GM18951 (cell line): ENCODE data around the gene DAO.

Experiments
- POLR2A ChIP-seq: IDR thresholded peaks from 4 replicates; pipeline ENCODE4 v1.6.1; 2011; ENCODE audit warnings: mild to moderate bottlenecking; ENCODE audit not compliant: insufficient read length, insufficient read depth; ENCODE audit errors: extremely low read depth
- in situ Hi-C: fragments of 300-500 bp; cut with MboI; formaldehyde crosslinking; loops from one replicate; pipeline ENCODE4 v1.12.0; 2022; ENCODE audit warnings: low sequenced_read_pairs, mixed read lengths, inconsistent platforms; ENCODE audit not compliant: unreplicated experiment

DAO gene

DNA sequence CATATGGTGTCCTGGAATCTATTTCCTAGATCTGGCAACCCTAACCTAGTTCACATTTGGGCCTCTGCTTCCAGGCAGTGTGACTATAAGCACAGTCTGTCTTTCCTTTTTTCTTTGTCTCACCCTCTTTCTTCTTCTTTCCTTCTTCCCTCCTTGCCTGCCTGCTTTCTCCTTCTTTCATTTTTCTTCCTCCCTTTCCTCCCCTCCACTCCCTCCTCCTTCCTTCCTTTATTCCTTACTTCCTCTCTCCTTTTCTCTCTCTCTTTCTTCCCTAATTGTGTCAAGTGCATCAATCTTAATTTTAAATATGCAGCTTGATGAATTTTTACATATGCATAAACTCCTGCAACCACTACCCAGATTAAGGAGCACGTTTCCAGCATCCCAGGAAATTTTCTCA, 4.6 kb upstream of the DAO start:
- in situ Hi-C loops, result no loop called here
- TF ChIP-seq POLR2A, result no peak

DNA sequence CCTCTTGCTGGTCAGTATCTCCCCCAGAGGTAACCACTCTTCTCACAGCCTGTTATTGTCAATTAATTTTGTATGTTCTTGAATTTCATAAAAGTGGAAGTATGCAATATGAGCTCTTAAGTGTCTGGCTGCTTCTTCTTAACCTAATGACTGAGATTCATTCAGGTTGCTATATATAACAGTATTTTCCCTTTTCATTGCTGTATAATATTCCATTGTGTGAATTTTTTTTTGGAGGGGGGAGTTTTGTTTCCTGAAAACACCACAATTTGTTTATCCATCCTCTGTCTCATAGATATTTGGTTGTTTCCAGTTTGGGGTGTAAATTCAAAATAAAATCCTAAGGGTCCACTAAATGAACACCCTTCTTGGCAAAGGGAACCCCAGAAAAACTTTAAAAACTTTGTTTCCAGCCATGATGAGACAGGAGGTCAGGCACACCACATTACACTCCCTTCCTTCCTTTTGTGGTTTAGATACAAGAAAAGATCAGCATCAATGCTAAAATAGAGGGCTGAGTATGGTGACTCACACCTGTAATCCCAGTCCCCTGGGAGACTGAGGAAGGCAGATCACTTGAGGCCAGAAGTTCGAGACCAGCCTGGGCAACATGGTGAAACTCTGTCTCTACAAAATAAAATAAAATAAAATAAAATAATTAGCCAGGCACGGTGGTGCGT, 4.1 kb upstream of the DAO start:
- no peak for TF ChIP-seq POLR2A
- in situ Hi-C loops, result no loop called here

DNA sequence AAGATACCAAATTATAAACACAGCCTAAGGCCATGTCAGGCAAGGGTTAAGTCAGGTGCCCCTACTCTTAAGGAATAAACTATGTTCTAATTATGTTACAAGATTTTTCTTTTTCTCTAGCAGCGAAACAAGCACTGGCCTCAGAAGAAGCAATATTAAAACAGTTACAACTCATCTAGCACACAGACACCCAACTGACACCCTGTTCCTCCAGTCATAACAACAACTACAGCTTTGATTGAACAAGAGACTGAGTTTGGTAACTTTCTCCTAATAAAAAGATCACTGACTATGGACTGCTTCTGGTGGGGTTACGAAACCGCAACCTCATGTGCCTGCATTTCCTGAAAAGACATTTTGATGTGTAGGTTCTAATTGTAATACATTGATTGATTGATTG, 3.3 kb upstream of the DAO start:
- TF ChIP-seq POLR2A, result no peak
- in situ Hi-C loops, result no loop called here

DNA sequence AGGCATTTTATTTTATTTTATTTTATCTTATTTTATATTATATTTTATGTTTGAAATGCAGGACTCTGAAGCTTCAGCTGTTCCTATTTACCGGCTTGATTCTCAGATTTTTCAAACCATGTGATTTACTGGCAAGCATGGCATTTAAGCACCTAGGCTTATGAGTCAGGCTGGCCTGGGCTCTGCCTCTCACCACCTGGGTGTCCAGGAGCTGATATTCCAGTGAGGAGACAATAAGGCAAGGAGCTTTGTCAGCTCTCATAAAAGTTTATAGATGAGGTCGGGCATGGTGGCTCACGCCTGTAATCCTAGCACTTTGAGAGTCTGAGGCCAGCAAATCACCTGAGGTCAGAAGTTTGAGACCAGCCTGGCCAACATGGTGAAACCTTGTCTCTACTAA, 2.1 kb downstream of the DAO start:
- TF ChIP-seq POLR2A, result no peak
- in situ Hi-C loops, result no loop called here

DNA sequence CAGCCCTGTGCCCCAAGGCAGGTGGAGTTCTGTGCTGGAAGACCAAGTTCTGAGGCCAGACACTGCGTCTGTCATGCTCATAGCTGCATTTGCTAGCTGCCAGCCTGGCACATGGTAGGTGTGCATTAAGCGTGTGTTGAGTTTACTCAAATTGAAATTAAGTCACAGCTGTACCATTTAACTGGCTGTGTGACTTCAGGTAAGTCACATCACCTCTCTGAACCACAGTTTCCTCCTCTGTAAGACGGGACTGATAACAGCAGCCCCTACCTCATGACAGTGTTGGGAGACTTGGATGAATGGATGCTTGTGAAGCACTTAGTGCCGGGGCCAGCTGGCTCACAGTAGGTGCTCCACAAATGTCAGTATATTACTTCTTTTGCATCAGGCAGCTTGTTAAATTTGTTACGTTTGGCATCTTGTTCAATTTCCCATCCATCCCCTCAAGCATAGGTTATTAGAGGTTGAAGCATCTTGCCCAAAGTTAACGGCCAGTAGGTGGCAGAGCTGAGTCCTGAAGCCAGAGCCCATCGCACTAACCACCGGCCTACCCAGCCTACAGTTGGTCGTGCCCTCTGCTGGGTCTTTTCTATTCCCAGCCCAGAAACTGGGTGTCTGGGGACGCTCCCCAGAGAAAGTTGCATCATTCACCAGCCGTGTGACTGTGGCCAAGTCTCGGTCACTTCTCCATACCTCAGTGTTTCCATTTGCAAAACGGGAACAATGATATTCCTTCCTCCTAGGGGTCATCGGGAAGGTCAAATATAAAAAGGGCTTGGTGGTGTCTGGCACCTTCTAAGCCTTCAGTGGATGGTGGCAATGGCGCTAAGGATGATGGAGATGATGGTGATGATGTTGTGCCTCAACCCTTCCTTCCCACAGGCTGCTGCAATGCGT, 4.5 kb downstream of the DAO start:
- in situ Hi-C loops, result no loop called here
- no peak for TF ChIP-seq POLR2A

DNA sequence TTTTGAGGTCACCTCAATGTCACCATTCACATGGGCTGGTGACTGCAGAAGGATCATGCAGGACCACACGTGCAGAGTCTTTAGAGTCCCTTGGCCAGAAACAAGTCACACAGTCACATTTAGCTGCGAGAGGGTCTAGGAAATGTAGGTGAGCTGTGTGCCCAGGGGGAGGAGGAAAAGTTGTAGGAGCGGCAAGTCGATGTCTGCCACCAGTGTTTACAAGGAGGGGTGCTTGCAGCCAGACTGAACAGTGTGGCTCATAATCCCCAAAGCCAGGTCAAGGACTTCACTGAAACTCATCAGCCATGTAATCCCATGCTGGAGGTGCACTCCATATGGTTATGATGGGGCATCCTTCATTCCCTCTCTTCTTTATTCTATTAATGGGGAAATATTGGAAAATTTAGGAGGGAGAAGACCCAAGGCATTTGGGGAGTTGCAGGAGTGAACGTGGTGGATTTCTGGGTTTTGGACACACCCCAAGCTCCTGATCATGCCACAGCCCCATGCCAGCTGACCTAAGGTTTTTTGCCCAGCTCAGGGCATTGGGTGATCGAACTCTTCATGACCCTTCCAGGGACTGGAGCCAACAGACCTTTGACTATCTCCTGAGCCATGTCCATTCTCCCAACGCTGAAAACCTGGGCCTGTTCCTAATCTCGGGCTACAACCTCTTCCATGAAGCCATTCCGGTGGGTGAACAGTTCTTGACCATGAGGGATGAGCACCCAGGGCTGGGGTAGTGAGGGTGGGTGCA, 7.2 kb downstream of the DAO start:
- TF ChIP-seq POLR2A, result no peak
- in situ Hi-C loops, result no loop called here

DNA sequence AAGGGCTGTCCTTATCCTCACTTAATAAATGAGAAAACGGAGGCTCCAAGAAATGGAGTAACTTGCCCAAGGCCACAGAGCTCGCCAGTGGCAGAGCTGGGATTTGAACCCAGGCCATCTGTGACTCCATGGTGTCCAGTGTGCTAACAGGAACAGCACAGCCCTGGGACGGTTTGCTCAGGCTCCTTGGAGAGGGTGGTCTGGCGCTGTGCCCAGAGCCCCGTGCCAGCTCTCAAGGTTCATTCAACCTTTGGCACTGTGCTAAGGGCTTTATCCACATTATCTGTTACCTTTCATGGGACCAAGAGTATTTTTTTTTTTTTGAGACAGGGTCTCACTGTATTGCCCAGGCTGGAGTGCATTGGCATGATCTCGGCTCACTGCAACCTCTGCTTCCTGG, 8.1 kb downstream of the DAO start:
- TF ChIP-seq POLR2A, result no peak
- in situ Hi-C loops, result no loop called here

DNA sequence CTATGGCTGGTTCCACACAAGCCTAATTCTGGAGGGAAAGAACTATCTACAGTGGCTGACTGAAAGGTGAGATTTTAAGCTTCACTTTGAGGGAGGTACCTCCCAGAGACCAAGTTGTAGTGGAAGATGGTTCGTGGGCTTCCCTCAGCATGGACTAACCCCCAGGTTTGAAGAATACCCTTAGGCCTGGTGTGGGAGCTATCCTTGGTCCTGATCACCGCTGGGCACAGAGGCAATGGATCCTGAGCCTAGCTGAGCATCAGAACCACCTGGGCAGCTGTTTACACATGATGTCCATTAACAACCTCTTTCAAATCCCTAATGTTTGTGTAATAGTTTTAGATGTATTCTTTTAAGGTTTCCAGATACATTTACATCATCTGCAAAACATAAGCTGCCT, 10.3 kb downstream of the DAO start:
- in situ Hi-C loops, result no loop called here
- no peak for TF ChIP-seq POLR2A

DNA sequence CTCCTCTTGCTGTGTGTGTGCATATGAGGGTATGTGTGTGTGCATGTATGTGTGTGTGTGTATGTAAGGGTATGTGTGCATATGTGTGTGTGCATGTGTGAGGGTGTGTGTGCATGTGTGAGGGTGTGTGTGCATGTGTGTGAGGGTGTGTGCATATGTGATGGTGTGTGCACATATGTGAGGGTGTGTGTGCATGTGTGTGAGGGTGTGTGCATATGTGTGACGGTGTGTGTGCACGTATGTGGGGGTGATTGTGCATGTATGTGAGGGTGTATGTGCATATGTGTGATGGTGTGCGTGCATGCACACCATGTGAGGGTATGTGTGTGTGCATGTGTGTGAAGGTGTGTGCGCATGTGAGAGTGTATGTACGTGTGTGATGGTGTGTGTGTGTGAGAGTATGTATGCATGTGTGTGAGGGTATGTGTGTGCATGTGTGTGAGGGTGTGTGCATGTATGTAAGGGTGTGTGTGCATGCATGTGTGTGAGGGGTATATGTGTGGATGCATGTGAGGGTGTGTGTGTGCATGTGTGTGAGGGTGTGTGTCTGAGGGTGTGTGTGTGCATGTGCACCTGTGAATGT, 15.4 kb downstream of the DAO start:
- TF ChIP-seq POLR2A, result no peak
- in situ Hi-C loops, result no loop called here

DNA sequence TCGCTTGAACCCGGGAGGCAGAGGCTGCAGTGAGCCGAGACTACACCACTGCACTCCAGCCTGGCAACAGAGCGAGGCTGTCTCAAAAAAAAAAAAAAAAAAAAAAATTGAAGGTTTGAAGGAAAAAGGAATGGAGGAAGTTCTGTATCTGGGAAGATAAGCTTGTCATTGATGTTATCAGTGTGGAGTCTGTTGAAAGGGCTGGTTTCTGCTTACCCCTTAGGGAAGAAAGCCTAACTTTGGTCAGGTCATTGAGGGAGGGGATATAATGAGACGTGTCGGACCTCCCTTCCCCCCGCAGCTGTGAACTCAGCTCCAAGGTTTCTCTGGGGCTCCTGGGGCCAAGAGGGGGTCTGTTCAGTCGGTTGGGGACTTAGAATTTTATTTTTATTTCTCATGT, 16.4 kb downstream of the DAO start:
- in situ Hi-C loops, result no loop called here
- TF ChIP-seq POLR2A, result no peak

DNA sequence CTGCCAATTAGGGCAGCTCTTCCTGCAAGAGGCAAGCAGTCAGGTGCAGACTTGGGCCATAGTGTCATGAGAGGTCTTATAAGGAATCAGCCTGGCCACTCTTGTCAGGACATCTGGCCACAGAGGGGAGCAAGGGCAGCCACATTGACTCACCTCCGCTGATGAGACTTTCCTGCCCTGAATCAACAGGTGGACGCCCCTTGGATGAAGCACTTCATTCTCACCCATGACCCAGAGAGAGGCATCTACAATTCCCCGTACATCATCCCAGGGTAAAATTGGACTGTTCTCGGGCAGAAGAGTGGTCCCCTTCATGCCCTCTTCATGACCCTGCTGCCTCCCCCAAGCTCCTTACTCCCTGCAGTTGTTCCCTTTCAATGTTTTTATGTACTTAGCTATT, 16.9 kb downstream of the DAO start:
- in situ Hi-C loops, result no loop called here
- no peak for TF ChIP-seq POLR2A

DNA sequence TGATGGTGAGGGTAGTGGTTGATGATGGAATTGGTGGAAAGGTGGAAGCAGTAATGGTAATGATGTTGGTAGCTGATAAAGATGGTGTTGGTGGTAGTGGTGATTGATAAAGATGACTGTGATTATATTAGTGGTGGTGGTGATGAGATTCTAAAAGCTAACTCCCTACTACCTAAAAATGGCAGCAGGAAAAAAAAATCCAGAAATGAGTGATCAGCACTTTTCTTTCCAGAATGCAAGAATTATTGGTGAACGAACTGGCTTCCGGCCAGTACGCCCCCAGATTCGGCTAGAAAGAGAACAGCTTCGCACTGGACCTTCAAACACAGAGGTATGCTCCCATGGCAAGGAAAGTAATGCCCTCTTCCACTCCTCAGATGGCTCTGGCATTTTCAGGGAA, 19.3 kb downstream of the DAO start:
- in situ Hi-C loops, result no loop called here
- TF ChIP-seq POLR2A, result no peak

DNA sequence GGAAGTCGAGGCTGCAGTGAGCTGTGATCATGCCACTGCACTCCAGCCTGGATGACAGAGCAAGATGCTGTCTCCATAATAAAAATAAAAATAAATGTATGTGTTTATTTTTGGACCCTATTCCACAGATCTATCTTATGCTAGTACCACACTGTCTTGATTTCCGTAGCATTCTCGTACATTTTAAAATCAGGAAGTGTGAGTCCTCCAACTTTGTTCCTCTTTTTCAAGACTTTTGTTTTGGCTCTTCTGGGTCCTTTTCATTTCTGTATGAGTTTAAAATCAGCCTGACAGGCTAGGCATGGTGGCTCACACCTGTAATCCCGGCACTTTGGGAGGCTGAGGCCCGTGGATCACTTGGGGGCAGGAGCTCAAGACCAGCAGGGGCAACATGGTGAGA, 25.8 kb downstream of the DAO start:
- in situ Hi-C loops, result loop anchor here (25.0 kb wide), 1 partner anchor 482 kb away; no protein-coding TSS in a partner anchor
- no peak for TF ChIP-seq POLR2A
